ENCODE measurements around the gene DCUN1D1.

DNA sequence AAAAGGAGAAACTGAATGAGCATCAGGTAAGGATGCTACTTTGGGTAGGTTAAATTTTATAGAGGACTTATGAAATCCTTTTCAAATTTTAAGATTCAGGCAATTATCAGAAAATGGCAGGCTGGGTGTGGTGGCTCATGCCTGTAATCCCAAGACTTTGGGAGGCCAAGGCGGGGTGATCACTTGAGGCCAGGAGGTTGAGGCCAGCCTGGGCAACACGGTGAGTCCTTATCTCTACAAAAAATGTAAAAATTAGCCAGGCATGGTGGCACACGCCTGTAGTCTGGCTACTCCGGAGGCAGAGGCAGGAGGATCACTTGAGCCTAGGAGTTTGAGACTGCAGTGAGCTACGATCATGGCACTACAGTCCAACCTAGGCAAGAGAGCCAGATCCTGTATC is 23.1 kb downstream of the DCUN1D1 start:
- no peak for TF ChIP-seq CTCF (conservative IDR thresholded peaks at IDR 0.05 in 1 of 2, IDR thresholded peaks at IDR 0.05 in 1 of 2; ENCODE audit: extremely low read depth in 1 of 2, insufficient read depth in 1 of 2, low read depth in 1 of 2, low read length in 2 of 2)
- no peak for TF ChIP-seq EZH2 (IDR thresholded peaks at IDR 0.05; ENCODE audit: borderline replicate concordance, low read length)
